Measurements from ENCODE around the gene NR1H3. TPM values are rescaled to one million over a fixed set of nuclear protein-coding genes. Genes with fewer than 3 reads are reported as not detected.

NR1H3 gene
- polyA plus RNA-seq, 1 of the 3 experiments (the other 2 are of a cell fraction), result 7.3 TPM

GRCh38 chr11:47235163-47235562 lies 22.6 kb upstream of the NR1H3 start:
- H3K4me3 ChIP-seq (ENCODE audit: low read depth in 2 of 2, low read length in 1 of 2), result no peak overlapping the region
- no peaks in the 10 kb centered on the region for H4K20me1 ChIP-seq (ENCODE audit: insufficient read depth)
- no peak overlapping the region for H3K27ac ChIP-seq (ENCODE audit: low read depth in 2 of 2, low read length in 1 of 2)
- no peaks in the 10 kb centered on the region for H3K9me3 ChIP-seq
- no peak overlapping the region for H3K4me2 ChIP-seq
- no peak for TF ChIP-seq EP300 (IDR thresholded peaks at IDR 0.05; ENCODE audit: borderline replicate concordance in 1 of 2, low read depth in 1 of 2, low read length in 1 of 2)
- TF ChIP-seq, protein P1, sequence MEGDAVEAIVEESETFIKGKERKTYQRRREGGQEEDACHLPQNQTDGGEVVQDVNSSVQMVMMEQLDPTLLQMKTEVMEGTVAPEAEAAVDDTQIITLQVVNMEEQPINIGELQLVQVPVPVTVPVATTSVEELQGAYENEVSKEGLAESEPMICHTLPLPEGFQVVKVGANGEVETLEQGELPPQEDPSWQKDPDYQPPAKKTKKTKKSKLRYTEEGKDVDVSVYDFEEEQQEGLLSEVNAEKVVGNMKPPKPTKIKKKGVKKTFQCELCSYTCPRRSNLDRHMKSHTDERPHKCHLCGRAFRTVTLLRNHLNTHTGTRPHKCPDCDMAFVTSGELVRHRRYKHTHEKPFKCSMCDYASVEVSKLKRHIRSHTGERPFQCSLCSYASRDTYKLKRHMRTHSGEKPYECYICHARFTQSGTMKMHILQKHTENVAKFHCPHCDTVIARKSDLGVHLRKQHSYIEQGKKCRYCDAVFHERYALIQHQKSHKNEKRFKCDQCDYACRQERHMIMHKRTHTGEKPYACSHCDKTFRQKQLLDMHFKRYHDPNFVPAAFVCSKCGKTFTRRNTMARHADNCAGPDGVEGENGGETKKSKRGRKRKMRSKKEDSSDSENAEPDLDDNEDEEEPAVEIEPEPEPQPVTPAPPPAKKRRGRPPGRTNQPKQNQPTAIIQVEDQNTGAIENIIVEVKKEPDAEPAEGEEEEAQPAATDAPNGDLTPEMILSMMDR (IDR thresholded peaks at IDR 0.05), result no peak
- TF ChIP-seq SIN3A (IDR thresholded peaks at IDR 0.05; ENCODE audit: borderline replicate concordance, low read depth, low read length), result no peak
- TF ChIP-seq MAX (IDR thresholded peaks at IDR 0.05; ENCODE audit: low read depth), result no peak
- no peak for TF ChIP-seq SMC3 (IDR thresholded peaks at IDR 0.05; ENCODE audit: low read depth, low read length)
- TF ChIP-seq GATA2 (CRISPR knock-in tag; IDR thresholded peaks at IDR 0.05), result no peak
- no peak for TF ChIP-seq RXRA (IDR thresholded peaks at IDR 0.05; ENCODE audit: borderline replicate concordance, low read depth)
- TF ChIP-seq TAF1 (IDR thresholded peaks at IDR 0.05; ENCODE audit: borderline replicate concordance, low read depth, low read length), result no peak
- no peak for TF ChIP-seq RCOR1 (IDR thresholded peaks at IDR 0.05; ENCODE audit: low read length)
- TF ChIP-seq USF2 (IDR thresholded peaks at IDR 0.05; ENCODE audit: borderline replicate concordance, low read depth, low read length), result no peak
- TF ChIP-seq RAD21 (IDR thresholded peaks at IDR 0.05; ENCODE audit: low read length), result no peak
- TF ChIP-seq, protein P2, sequence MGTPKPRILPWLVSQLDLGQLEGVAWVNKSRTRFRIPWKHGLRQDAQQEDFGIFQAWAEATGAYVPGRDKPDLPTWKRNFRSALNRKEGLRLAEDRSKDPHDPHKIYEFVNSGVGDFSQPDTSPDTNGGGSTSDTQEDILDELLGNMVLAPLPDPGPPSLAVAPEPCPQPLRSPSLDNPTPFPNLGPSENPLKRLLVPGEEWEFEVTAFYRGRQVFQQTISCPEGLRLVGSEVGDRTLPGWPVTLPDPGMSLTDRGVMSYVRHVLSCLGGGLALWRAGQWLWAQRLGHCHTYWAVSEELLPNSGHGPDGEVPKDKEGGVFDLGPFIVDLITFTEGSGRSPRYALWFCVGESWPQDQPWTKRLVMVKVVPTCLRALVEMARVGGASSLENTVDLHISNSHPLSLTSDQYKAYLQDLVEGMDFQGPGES (IDR thresholded peaks at IDR 0.05; ENCODE audit: low read depth, low read length), result no peak
- no peak for TF ChIP-seq ELF1 (IDR thresholded peaks at IDR 0.05)
- no peak for TF ChIP-seq RFX5 (IDR thresholded peaks at IDR 0.05; ENCODE audit: low read length)
- TF ChIP-seq MXI1 (IDR thresholded peaks at IDR 0.05; ENCODE audit: low read depth, low read length), result no peak
- TF ChIP-seq, protein P3, sequence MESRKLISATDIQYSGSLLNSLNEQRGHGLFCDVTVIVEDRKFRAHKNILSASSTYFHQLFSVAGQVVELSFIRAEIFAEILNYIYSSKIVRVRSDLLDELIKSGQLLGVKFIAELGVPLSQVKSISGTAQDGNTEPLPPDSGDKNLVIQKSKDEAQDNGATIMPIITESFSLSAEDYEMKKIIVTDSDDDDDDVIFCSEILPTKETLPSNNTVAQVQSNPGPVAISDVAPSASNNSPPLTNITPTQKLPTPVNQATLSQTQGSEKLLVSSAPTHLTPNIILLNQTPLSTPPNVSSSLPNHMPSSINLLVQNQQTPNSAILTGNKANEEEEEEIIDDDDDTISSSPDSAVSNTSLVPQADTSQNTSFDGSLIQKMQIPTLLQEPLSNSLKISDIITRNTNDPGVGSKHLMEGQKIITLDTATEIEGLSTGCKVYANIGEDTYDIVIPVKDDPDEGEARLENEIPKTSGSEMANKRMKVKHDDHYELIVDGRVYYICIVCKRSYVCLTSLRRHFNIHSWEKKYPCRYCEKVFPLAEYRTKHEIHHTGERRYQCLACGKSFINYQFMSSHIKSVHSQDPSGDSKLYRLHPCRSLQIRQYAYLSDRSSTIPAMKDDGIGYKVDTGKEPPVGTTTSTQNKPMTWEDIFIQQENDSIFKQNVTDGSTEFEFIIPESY (IDR thresholded peaks at IDR 0.05; ENCODE audit: borderline replicate concordance, low read depth), result no peak
- no peaks in the 10 kb centered on the region for H3K9me2 ChIP-seq
- peaks cover 2 to 14% of the 10 kb centered on the region in 2 experiments; a peak in 2 of 4 replicates for H3K4me1 ChIP-seq (ENCODE audit: control insufficient read depth in 1 of 2, insufficient read depth in 2 of 2, low read depth in 1 of 2, low read length in 1 of 2)
- H3F3A ChIP-seq (replicated peaks; ENCODE audit: insufficient read depth), result peaks cover 33% of the 10 kb centered on the region
- POLR2A ChIA-PET, result interaction anchor here (0.7 to 3.4 kb wide), 5 partner anchors 13 to 48 kb away, joined by 3 to 12 read pairs (median 6); partner anchors contain the start of genes ACP2 and DDB2
- no peak overlapping the region for H3K9ac ChIP-seq
- WGBS (ENCODE audit: low lambda C conversion rate), result 90% methylated on average over 12 of the region's 12 CpGs
- H3K27me3 ChIP-seq (ENCODE audit: insufficient read depth), result no peaks in the 10 kb centered on the region
- H3K36me3 ChIP-seq (replicated peaks in 1 of 2; ENCODE audit: control insufficient read depth in 1 of 2, insufficient read depth in 2 of 2, low read length in 1 of 2), result peaks cover 32 to 46% of the 10 kb centered on the region in 2 experiments
- no peaks in the 10 kb centered on the region for H3K79me2 ChIP-seq (ENCODE audit: insufficient read depth)
- CTCF ChIA-PET, result interaction anchor here (0.7 to 5.8 kb wide), 10 partner anchors 8 to 139 kb away, joined by 3 to 31 read pairs (median 5); partner anchors contain the start of genes ACP2 and ARFGAP2
- no peak overlapping the region for H2AFZ ChIP-seq (ENCODE audit: low read depth)
- DNase-seq, result peak; percentile 5

All from SK-N-SH (cell line).